ENCODE results near the gene OR2F2. TPM values are rescaled to one million over a fixed set of nuclear protein-coding genes. Genes with fewer than 3 reads are reported as not detected.

OR2F2 gene
- total RNA-seq, 1 donor, result not detected

DNA sequence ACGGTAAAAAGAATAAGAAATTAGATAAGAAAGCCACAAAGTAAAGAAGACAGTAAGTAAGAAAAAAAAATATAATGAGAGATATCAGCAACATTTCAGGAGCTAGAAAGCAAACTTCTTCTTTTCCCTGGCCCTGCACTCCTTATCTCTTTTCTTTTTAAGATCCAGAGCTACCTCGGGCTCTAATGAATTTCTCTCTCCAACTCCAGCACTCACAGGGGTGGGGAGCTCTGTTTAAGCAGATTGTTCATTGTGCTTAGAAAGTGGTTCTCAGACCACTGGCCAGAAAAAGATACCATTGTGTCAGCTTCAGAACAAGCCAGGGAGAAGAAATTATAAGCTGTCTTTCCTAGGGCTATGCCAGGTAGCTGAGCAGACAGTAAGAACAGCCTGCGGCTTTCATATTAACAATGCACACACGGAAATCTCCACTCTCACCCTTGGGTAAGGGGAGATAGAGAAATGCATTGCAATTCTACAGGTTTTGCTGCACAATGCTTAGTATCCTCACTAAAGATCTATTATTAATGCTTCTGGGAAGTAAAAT, 38.9 kb downstream of the OR2F2 start:
- H2AFZ ChIP-seq (ENCODE audit: low read length), result peak overlapping the region; percentile 42
- no peak overlapping the region for H3K27ac ChIP-seq (ENCODE audit: low read depth, low read length)
- TF ChIP-seq, protein P1, sequence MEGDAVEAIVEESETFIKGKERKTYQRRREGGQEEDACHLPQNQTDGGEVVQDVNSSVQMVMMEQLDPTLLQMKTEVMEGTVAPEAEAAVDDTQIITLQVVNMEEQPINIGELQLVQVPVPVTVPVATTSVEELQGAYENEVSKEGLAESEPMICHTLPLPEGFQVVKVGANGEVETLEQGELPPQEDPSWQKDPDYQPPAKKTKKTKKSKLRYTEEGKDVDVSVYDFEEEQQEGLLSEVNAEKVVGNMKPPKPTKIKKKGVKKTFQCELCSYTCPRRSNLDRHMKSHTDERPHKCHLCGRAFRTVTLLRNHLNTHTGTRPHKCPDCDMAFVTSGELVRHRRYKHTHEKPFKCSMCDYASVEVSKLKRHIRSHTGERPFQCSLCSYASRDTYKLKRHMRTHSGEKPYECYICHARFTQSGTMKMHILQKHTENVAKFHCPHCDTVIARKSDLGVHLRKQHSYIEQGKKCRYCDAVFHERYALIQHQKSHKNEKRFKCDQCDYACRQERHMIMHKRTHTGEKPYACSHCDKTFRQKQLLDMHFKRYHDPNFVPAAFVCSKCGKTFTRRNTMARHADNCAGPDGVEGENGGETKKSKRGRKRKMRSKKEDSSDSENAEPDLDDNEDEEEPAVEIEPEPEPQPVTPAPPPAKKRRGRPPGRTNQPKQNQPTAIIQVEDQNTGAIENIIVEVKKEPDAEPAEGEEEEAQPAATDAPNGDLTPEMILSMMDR (IDR thresholded peaks at IDR 0.05; ENCODE audit: extremely low read depth, low read depth, low read length), result no peak
- no peak overlapping the region for H3K4me3 ChIP-seq (ENCODE audit: insufficient read depth, low read length)
- no peaks in the 10 kb centered on the region for H4K20me1 ChIP-seq (ENCODE audit: insufficient read depth, low read length)
- peak; percentile 18 for DNase-seq (ENCODE audit: insufficient read length, low spot score, missing footprints)
- H3K4me1 ChIP-seq (ENCODE audit: insufficient read depth, low read length), result peaks cover 12% of the 10 kb centered on the region
- no peaks in the 10 kb centered on the region for H3K36me3 ChIP-seq (ENCODE audit: insufficient read depth, low read length)
- H3K79me2 ChIP-seq (ENCODE audit: insufficient read depth, low read length), result no peaks in the 10 kb centered on the region
- H3K9me3 ChIP-seq (ENCODE audit: low read depth, low read length), result no peaks in the 10 kb centered on the region
- H3K4me2 ChIP-seq (ENCODE audit: insufficient read depth, low read length), result no peak overlapping the region
- no peaks in the 10 kb centered on the region for H3K27me3 ChIP-seq (ENCODE audit: insufficient read depth, low read length)

- H3K27me3 ChIP-seq (ENCODE audit: insufficient read depth, low read length), result no peaks in the 10 kb centered on the region
- peak overlapping the region; percentile 42 for H2AFZ ChIP-seq (ENCODE audit: low read length)
- H3K4me2 ChIP-seq (ENCODE audit: insufficient read depth, low read length), result no peak overlapping the region
- no peaks in the 10 kb centered on the region for H4K20me1 ChIP-seq (ENCODE audit: insufficient read depth, low read length)
- no peak for DNase-seq (ENCODE audit: insufficient read length, low spot score, missing footprints)
- H3K9me3 ChIP-seq (ENCODE audit: low read depth, low read length), result no peaks in the 10 kb centered on the region
- H3K79me2 ChIP-seq (ENCODE audit: insufficient read depth, low read length), result no peaks in the 10 kb centered on the region
- H3K4me1 ChIP-seq (ENCODE audit: insufficient read depth, low read length), result peaks cover 17% of the 10 kb centered on the region
- H3K27ac ChIP-seq (ENCODE audit: low read depth, low read length), result no peak overlapping the region
- no peaks in the 10 kb centered on the region for H3K36me3 ChIP-seq (ENCODE audit: insufficient read depth, low read length)
- TF ChIP-seq, protein P1 (IDR thresholded peaks at IDR 0.05; ENCODE audit: extremely low read depth, low read depth, low read length), result no peak
- H3K4me3 ChIP-seq (ENCODE audit: insufficient read depth, low read length), result no peak overlapping the region
Observed at GRCh38 chr7:143974459-143974858, 39.4 kb downstream of the OR2F2 start.

GRCh38 chr7:143975617-143976016, 40.6 kb downstream of the OR2F2 start:
- no peaks in the 10 kb centered on the region for H3K9me3 ChIP-seq (ENCODE audit: low read depth, low read length)
- no peak overlapping the region for H3K27ac ChIP-seq (ENCODE audit: low read depth, low read length)
- H3K36me3 ChIP-seq (ENCODE audit: insufficient read depth, low read length), result no peaks in the 10 kb centered on the region
- H4K20me1 ChIP-seq (ENCODE audit: insufficient read depth, low read length), result no peaks in the 10 kb centered on the region
- DNase-seq (ENCODE audit: insufficient read length, low spot score, missing footprints), result no peak
- TF ChIP-seq, protein P1 (IDR thresholded peaks at IDR 0.05; ENCODE audit: extremely low read depth, low read depth, low read length), result no peak
- H3K4me3 ChIP-seq (ENCODE audit: insufficient read depth, low read length), result no peak overlapping the region
- no peak overlapping the region for H2AFZ ChIP-seq (ENCODE audit: low read length)
- H3K4me1 ChIP-seq (ENCODE audit: insufficient read depth, low read length), result peaks cover 23% of the 10 kb centered on the region
- no peaks in the 10 kb centered on the region for H3K79me2 ChIP-seq (ENCODE audit: insufficient read depth, low read length)
- H3K27me3 ChIP-seq (ENCODE audit: insufficient read depth, low read length), result no peaks in the 10 kb centered on the region
- H3K4me2 ChIP-seq (ENCODE audit: insufficient read depth, low read length), result no peak overlapping the region

GRCh38 chr7:143978585-143978984, 43.6 kb downstream of the OR2F2 start:
- DNase-seq (ENCODE audit: insufficient read length, low spot score, missing footprints), result no peak
- Histone ChIP-seq H3K9me3 (ENCODE audit: low read depth, low read length) (no peaks in the 10 kb centered on the region), H4K20me1 (ENCODE audit: insufficient read depth, low read length) (no peaks in the 10 kb centered on the region), H3K36me3 (ENCODE audit: insufficient read depth, low read length) (no peaks in the 10 kb centered on the region), H3K27me3 (ENCODE audit: insufficient read depth, low read length) (no peaks in the 10 kb centered on the region), H3K4me1 (ENCODE audit: insufficient read depth, low read length) (peaks cover 23% of the 10 kb centered on the region), H3K27ac (ENCODE audit: low read depth, low read length) (no peak overlapping the region), H2AFZ (ENCODE audit: low read length) (no peak overlapping the region), H3K4me2 (ENCODE audit: insufficient read depth, low read length) (no peak overlapping the region), H3K4me3 (ENCODE audit: insufficient read depth, low read length) (no peak overlapping the region), H3K79me2 (ENCODE audit: insufficient read depth, low read length) (no peaks in the 10 kb centered on the region)
- TF ChIP-seq, protein P1 (IDR thresholded peaks at IDR 0.05; ENCODE audit: extremely low read depth, low read depth, low read length), result no peak
